NCI-H524 treated with DMSO at 0.1 percent for 48 hours (cell line): ENCODE measurements around the gene KRTAP5-2.
A peak's percentile ranks its signal among the peaks of the same experiment; 100 is the strongest.
"Not testable (repeated sequence)": the region's sequence is repeated elsewhere in the genome, so short reads cannot be mapped to it uniquely, and the experiment has no call there.

Experiments used
- DNase-seq: peaks from one replicate; lab custom pipeline; 2025; lab: John Stamatoyannopoulos, UW

The KRTAP5-2 gene

GRCh38 chr11:1597994-1598380 is at the start of gene KRTAP5-2:
Gene KRTAP5-2, minus strand, starts transcription at chr11:1598294. Its CDS starts 44 bp downstream, at chr11:1598250.
- DNase-seq: no peak

GRCh38 chr11:1646540-1646939 is 48.4 kb upstream of the KRTAP5-2 start:
- DNase-seq: not testable (repeated sequence)

GRCh38 chr11:1645357-1645821 is 47.3 kb upstream of the KRTAP5-2 start:
- no peak for DNase-seq

- DNase-seq: no peak
Measured at GRCh38 chr11:1644601-1645356, 46.7 kb upstream of the KRTAP5-2 start.

GRCh38 chr11:1643146-1643690 is 45.1 kb upstream of the KRTAP5-2 start:
- DNase-seq: no peak

- DNase-seq: no peak
Measured at GRCh38 chr11:1642288-1643145, 44.4 kb upstream of the KRTAP5-2 start.

- no peak for DNase-seq
Measured at GRCh38 chr11:1641096-1641495, 43.0 kb upstream of the KRTAP5-2 start.

- DNase-seq: no peak
Measured at GRCh38 chr11:1640076-1640946, 42.2 kb upstream of the KRTAP5-2 start.

- no peak for DNase-seq
Measured at GRCh38 chr11:1639666-1640065, 41.6 kb upstream of the KRTAP5-2 start.

GRCh38 chr11:1639102-1639620 is 41.1 kb upstream of the KRTAP5-2 start:
- DNase-seq: peak; percentile 61

- no peak for DNase-seq
Measured at GRCh38 chr11:1638344-1638743, 40.2 kb upstream of the KRTAP5-2 start.

GRCh38 chr11:1637628-1638027 is 39.5 kb upstream of the KRTAP5-2 start:
- DNase-seq: no peak

GRCh38 chr11:1636291-1636950 is 38.3 kb upstream of the KRTAP5-2 start:
- no peak for DNase-seq

GRCh38 chr11:1633864-1634263 is 35.8 kb upstream of the KRTAP5-2 start:
- DNase-seq: no peak

GRCh38 chr11:1632053-1632714 is 34.1 kb upstream of the KRTAP5-2 start:
- DNase-seq: no peak

- DNase-seq: no peak
Measured at GRCh38 chr11:1631066-1631568, 33.0 kb upstream of the KRTAP5-2 start.

GRCh38 chr11:1630271-1630670 is 32.2 kb upstream of the KRTAP5-2 start:
- no peak for DNase-seq

GRCh38 chr11:1629326-1630185 is 31.5 kb upstream of the KRTAP5-2 start, which contains the start of gene KRTAP5-5:
Gene KRTAP5-5, plus strand, starts transcription at chr11:1629775. Its CDS starts 66 bp downstream, at chr11:1629841.
- DNase-seq: no peak
